HepG2 (cell line): ENCODE data around the gene PCTP. TPM values are rescaled to one million over a fixed set of nuclear protein-coding genes. Genes with fewer than 3 reads are reported as not detected.

ENCODE experiments used
- HMGXB3 ChIP-seq: sonication (generic); formaldehyde crosslinking; IDR thresholded peaks from 2 replicates; pipeline ENCODE4 v1.4.0; 2020; ENCODE audit warnings: missing genetic modification reagents, borderline replicate concordance
- MBD4 ChIP-seq: IDR thresholded peaks from 2 replicates; pipeline ENCODE4 v1.6.1; 2012; ENCODE audit warnings: low read length, inconsistent platforms, borderline replicate concordance
- MIER2 ChIP-seq: IDR thresholded peaks from 2 replicates; pipeline ENCODE4 v1.6.1; 2016; ENCODE audit warnings: missing biosample characterization, missing genetic modification reagents
- SAFB2 ChIP-seq: sonication (generic); formaldehyde crosslinking; IDR thresholded peaks from 2 replicates; pipeline ENCODE4 v1.5.1; 2020; ENCODE audit warnings: missing genetic modification reagents, low read depth, mild to moderate bottlenecking, borderline replicate concordance
- SMARCC2 ChIP-seq: fragments of 450-650 bp; IDR thresholded peaks from 2 replicates; pipeline ENCODE4 v1.6.1; 2017; ENCODE audit warnings: antibody characterized with exemption, mild to moderate bottlenecking
- SRF ChIP-seq: IDR thresholded peaks from 2 replicates; pipeline ENCODE4 v1.6.1; 2011; ENCODE audit warnings: mild to moderate bottlenecking, low read depth, low read length, moderate library complexity
- ZBTB3 ChIP-seq: sonication (generic); formaldehyde crosslinking; IDR thresholded peaks from 2 replicates; pipeline ENCODE4 v1.4.0; 2020; ENCODE audit warnings: low read depth, mild to moderate bottlenecking, moderate library complexity, missing genetic modification reagents, borderline replicate concordance
- ZNF232 ChIP-seq: sonication (generic); formaldehyde crosslinking; IDR thresholded peaks from 2 replicates; pipeline ENCODE4 v1.4.0; 2020; ENCODE audit warnings: missing genetic modification reagents, borderline replicate concordance
- ZNF275 ChIP-seq: sonication (generic); formaldehyde crosslinking; IDR thresholded peaks from 2 replicates; pipeline ENCODE4 v1.8.0; 2022; ENCODE audit warnings: missing genetic modification reagents, mild to moderate bottlenecking, inconsistent platforms, borderline replicate concordance
- ZNF597 ChIP-seq: sonication (generic); formaldehyde crosslinking; IDR thresholded peaks from 2 replicates; pipeline ENCODE4 v1.5.0; 2020; ENCODE audit warnings: missing genetic modification reagents
- ZNF784 ChIP-seq: sonication (generic); formaldehyde crosslinking; IDR thresholded peaks from 2 replicates; pipeline ENCODE4 v1.5.1; 2020; ENCODE audit warnings: missing genetic modification reagents, mild to moderate bottlenecking, borderline replicate concordance
- ZSCAN29 ChIP-seq: sonication (generic); formaldehyde crosslinking; conservative IDR thresholded peaks from 2 replicates; pipeline ENCODE4 v1.4.0; 2020; ENCODE audit warnings: mild to moderate bottlenecking, missing genetic modification reagents
- polyA plus RNA-seq, 8 experiments: library from polyadenylated mRNA; depleted of rRNA in 3 of 8; stranded (reverse) in 7 of 8; unstranded in 1 of 8; fragments of >200 nt; fragmentation: Illumina TruSeq in 4 of 8; extraction: Trizol in 4 of 8; gene quantifications; 2 replicates each; pipeline versions ENCODE4 v1.2.1 to v1.2.3, GENCODE V29; 2011 to 2016; ENCODE audit warnings: low read depth in 4 of 8, missing spikeins in 1 of 8, mixed read lengths in 1 of 8; ENCODE audit not compliant: insufficient read depth in 1 of 8
- total RNA-seq, 5 experiments: library from RNA; depleted of rRNA; stranded (reverse); fragments of >200 nt; fragmentation: Illumina TruSeq; extraction: Trizol; gene quantifications; 2 replicates each; pipeline ENCODE4 v1.2.3, GENCODE V29; 2016; ENCODE audit warnings: low read depth in 1 of 5
- TF ChIP-seq, protein P1 (sequence below): sonication (generic); formaldehyde crosslinking; IDR thresholded peaks from 2 replicates; pipeline ENCODE4 v1.8.0; 2022; ENCODE audit warnings: mild to moderate bottlenecking, missing genetic modification reagents; ENCODE audit not compliant: insufficient replicate concordance
- TF ChIP-seq, protein P2 (sequence below): sonication (generic); formaldehyde crosslinking; IDR thresholded peaks from 2 replicates; pipeline ENCODE4 v1.8.1; 2022; ENCODE audit warnings: mild to moderate bottlenecking, missing genetic modification reagents
- TF ChIP-seq, protein P3 (sequence below): sonication (generic); formaldehyde crosslinking; IDR thresholded peaks from 2 replicates; pipeline ENCODE4 v1.8.1; 2023; ENCODE audit warnings: mild to moderate bottlenecking, moderate library complexity, missing genetic modification reagents

The PCTP gene
- total and polyA plus RNA-seq, 2 of the 13 experiments (the other 11 are each of a cell fraction or from before 2014, with no cell fraction given), result 37.1 to 50.7 TPM

DNA sequence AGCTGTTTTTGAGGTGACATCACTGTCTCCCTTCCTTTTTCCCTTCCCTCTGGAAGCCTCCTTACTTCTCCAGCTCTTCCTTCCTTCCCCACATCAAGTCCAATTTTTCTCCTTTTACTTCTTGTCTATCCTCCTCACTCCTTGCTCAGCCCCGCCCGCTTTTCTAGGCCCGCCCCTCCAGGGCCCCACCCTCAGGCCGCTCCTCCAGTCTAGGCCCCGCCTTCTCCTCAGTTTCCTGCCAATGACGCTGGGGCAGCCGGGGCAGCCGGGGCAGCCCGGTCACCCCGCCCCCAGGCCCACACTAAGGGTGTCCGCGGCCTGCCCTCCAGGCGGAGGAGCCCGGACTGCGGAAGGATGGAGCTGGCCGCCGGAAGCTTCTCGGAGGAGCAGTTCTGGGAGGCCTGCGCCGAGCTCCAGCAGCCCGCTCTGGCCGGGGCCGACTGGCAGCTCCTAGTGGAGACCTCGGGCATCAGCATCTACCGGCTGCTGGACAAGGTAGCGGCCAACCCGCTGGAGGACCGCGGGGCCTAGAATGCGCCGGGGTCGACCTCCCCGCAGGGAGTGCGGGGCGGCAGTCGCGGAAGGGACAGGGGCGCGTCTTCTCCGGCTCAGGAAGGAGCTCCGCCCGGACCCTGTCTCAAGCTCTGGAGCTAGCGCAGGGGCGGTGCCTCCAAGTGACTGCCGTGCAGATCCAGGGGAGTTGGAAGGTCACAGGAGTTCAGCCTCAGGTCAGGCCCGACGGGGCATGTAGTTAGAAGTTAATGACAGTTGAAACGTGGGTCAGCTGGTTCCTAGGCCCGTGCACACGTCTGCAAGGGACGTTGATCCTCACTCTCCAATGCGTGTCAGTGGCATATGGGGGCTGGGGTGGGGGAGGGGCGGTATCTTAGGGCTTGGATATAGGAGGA lies at the start of gene PCTP (continued):
- TF ChIP-seq HMGXB3 (CRISPR knock-in tag) (peak; percentile 75), ZBTB3 (CRISPR knock-in tag) (no peak), ZNF784 (CRISPR knock-in tag) (peak; percentile 73; the same call in 1 of the 2 replicates), SRF (no peak), MIER2 (CRISPR knock-in tag) (peak; percentile 64), SMARCC2 (no peak), SAFB2 (CRISPR knock-in tag) (peak; percentile 87; the same call in 1 of the 2 replicates), ZNF597 (CRISPR knock-in tag) (no peak), ZNF275 (0 out of 2 replicates have a peak, but pooled peaks have one; percentile 25), ZNF232 (CRISPR knock-in tag) (peak; percentile 49; the same call in 1 of the 2 replicates), ZSCAN29 (CRISPR knock-in tag) (no peak), MBD4 (no peak)
- TF ChIP-seq, protein P1, sequence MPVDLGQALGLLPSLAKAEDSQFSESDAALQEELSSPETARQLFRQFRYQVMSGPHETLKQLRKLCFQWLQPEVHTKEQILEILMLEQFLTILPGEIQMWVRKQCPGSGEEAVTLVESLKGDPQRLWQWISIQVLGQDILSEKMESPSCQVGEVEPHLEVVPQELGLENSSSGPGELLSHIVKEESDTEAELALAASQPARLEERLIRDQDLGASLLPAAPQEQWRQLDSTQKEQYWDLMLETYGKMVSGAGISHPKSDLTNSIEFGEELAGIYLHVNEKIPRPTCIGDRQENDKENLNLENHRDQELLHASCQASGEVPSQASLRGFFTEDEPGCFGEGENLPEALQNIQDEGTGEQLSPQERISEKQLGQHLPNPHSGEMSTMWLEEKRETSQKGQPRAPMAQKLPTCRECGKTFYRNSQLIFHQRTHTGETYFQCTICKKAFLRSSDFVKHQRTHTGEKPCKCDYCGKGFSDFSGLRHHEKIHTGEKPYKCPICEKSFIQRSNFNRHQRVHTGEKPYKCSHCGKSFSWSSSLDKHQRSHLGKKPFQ (CRISPR knock-in tag), result no peak
- TF ChIP-seq, protein P2, sequence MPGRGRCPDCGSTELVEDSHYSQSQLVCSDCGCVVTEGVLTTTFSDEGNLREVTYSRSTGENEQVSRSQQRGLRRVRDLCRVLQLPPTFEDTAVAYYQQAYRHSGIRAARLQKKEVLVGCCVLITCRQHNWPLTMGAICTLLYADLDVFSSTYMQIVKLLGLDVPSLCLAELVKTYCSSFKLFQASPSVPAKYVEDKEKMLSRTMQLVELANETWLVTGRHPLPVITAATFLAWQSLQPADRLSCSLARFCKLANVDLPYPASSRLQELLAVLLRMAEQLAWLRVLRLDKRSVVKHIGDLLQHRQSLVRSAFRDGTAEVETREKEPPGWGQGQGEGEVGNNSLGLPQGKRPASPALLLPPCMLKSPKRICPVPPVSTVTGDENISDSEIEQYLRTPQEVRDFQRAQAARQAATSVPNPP, result peak; percentile 65; the same call in 1 of the 2 replicates
- TF ChIP-seq, protein P3, sequence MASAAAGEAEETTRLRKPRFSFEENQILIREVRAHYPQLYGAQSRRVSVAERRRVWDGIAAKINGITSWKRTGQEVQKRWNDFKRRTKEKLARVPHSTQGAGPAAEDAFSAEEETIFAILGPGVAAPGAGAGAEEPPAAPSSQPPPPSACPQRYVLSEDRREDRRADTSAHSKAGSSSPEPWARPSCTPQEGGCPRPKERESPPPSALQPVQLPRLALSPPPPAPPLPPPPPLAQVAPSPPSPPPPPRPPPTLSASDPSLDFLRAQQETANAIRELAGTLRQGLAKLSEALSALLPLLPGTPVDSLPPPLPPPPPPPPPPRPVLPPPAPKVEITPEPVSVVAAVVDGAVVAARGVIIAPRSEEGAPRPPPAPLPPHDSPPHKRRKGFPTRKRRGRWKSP (CRISPR knock-in tag), result peak; percentile 71; the same call in 1 of the 2 replicates
